Fibroblast of the aortic adventitia (primary cell): ENCODE measurements around the gene SEH1L. TPM values are rescaled to one million over a fixed set of nuclear protein-coding genes. Genes with fewer than 3 reads are reported as not detected.
A peak's percentile ranks its signal among the peaks of the same experiment; 100 is the strongest.

Experiments used
- DNase-seq: peaks from one replicate; pipeline ENCODE4 v3.0.0-alpha.2; 2010; ENCODE audit warnings: low read depth
- H3K4me3 ChIP-seq: 2 replicates; pipeline ENCODE4 v1.5.1; 2011; ENCODE audit warnings: low read depth, mild to moderate bottlenecking, control low read depth, low read length, moderate library complexity
- CTCF ChIP-seq: IDR thresholded peaks from 2 replicates; pipeline ENCODE4 v1.5.1; 2011; ENCODE audit warnings: mild to moderate bottlenecking, low read length, control low read depth, inconsistent platforms; ENCODE audit not compliant: insufficient read depth
- total RNA-seq: library from RNA; depleted of rRNA; stranded (reverse); fragments of >200 nt; gene quantifications from 2 replicates; pipeline ENCODE4 v1.2.3, GENCODE V29; 2012; ENCODE audit warnings: low replicate concordance

SEH1L gene
- total RNA-seq, 1 donor, result 52.2 TPM

GRCh38 chr18:13014818-13015217, 67.0 kb downstream of the SEH1L start:
- DNase-seq, result no peak
- no peak overlapping the region for H3K4me3 ChIP-seq
- TF ChIP-seq CTCF, result no peak

- TF ChIP-seq CTCF, result no peak
- H3K4me3 ChIP-seq, result no peak overlapping the region
- no peak for DNase-seq
Observed at GRCh38 chr18:13017247-13017875, 69.5 kb downstream of the SEH1L start.

GRCh38 chr18:13018374-13018773, 70.6 kb downstream of the SEH1L start:
- no peak overlapping the region for H3K4me3 ChIP-seq
- no peak for DNase-seq
- TF ChIP-seq CTCF, result no peak

- no peak for TF ChIP-seq CTCF
- DNase-seq, result peak; percentile 9
- H3K4me3 ChIP-seq, result no peak overlapping the region
Observed at GRCh38 chr18:13019301-13019700, 71.5 kb downstream of the SEH1L start.

GRCh38 chr18:13022644-13023043, 74.8 kb downstream of the SEH1L start:
- no peak for TF ChIP-seq CTCF
- no peak overlapping the region for H3K4me3 ChIP-seq
- no peak for DNase-seq

GRCh38 chr18:13025233-13025632, 77.4 kb downstream of the SEH1L start:
- no peak for DNase-seq
- no peak overlapping the region for H3K4me3 ChIP-seq
- no peak for TF ChIP-seq CTCF
